Esophagus muscularis mucosa (tissue), 4 donors: ENCODE measurements around the gene IL10. TPM values are rescaled to one million over a fixed set of nuclear protein-coding genes. Genes with fewer than 3 reads are reported as not detected.

Experiments
- DNase-seq: peaks from one replicate; pipeline ENCODE4 v3.0.0-alpha.2; 2017; ENCODE audit errors: extremely low spot score
- H3K27ac ChIP-seq, 4 donors: fragments of 200-600 bp; sonication (generic); replicated peaks in 1 of 4; 1 replicate in 3 of 4; 2 replicates in 1 of 4; pipeline ENCODE4 v1.5.1; 2016 to 2019; ENCODE audit warnings: mild to moderate bottlenecking in 1 of 4
- H3K27me3 ChIP-seq, 4 donors: fragments of 200-600 bp; sonication (generic); one replicate each; pipeline versions ENCODE4 v1.5.1 to v1.6.0; 2016 to 2019
- H3K36me3 ChIP-seq, 4 donors: fragments of 200-600 bp; sonication (generic); one replicate each; pipeline ENCODE4 v1.5.1; 2016 to 2019
- H3K4me1 ChIP-seq, 4 donors: fragments of 200-600 bp; sonication (generic); one replicate each; pipeline ENCODE4 v1.5.1; 2016 to 2019
- H3K4me3 ChIP-seq, 4 donors: fragments of 200-600 bp; sonication (generic); 1 replicate in 2 of 4; 2 replicates in 2 of 4; pipeline ENCODE4 v1.5.1; 2016 to 2019; ENCODE audit warnings: mild to moderate bottlenecking in 4 of 4, moderate library complexity in 1 of 4
- H3K9me3 ChIP-seq, 4 donors: fragments of 200-600 bp; sonication (generic); 1 replicate in 3 of 4; 2 replicates in 1 of 4; pipeline ENCODE4 v1.5.1; 2016 to 2019
- EP300 ChIP-seq: sonication (generic); formaldehyde crosslinking; IDR thresholded peaks from one replicate; pipeline ENCODE4 v1.6.1; 2017; ENCODE audit warnings: antibody characterized with exemption
- POLR2A ChIP-seq: fragments of 450-650 bp; IDR thresholded peaks from one replicate; pipeline ENCODE4 v1.6.1; 2017; ENCODE audit warnings: antibody characterized with exemption, moderate library complexity, mild to moderate bottlenecking, low read depth
- POLR2AphosphoS5 ChIP-seq, 2 donors: sonication (generic); formaldehyde crosslinking; IDR thresholded peaks; one replicate each; pipeline ENCODE4 v1.6.1; 2017; ENCODE audit warnings: antibody characterized with exemption in 2 of 2
- WGBS: methylation state at CpG from one replicate; pipeline ENCODE4 v1.1.5; 2018; 5-methylcytosine and 5-hydroxymethylcytosine counted together
- intact Hi-C: fragments of 100-400 bp; cut with DNase I; formaldehyde crosslinking; loops from one replicate; pipeline ENCODE4 v1.15.1; 2023
- total RNA-seq, 4 donors: library from RNA; depleted of rRNA; stranded (reverse); fragments of >200 nt; gene quantifications; one replicate each; pipeline versions ENCODE4 v1.1.0 to v1.2.1, GENCODE V29; 2016
- TF ChIP-seq, protein P1 (sequence below), 3 experiments: fragments of 200-600 bp in 2 of 3; fragments of 450-650 bp in 1 of 3; sonication (generic) in 2 of 3; IDR thresholded peaks; one replicate each; pipeline ENCODE4 v1.5.1; 2017 to 2019; ENCODE audit warnings: antibody characterized with exemption in 3 of 3, mild to moderate bottlenecking in 2 of 3, moderate library complexity in 1 of 3

Gene IL10
- total RNA-seq, 4 donors from 2014 or later, result 0.83 to 5.1 (median 3.5) TPM

- WGBS, result 97% methylated on average over 1 of the region's 1 CpG
- Histone ChIP-seq H3K4me1 (no peaks in the 10 kb centered on the region), H3K4me3 (no peak overlapping the region), H3K36me3 (no peaks in the 10 kb centered on the region), H3K27ac (no peak overlapping the region), H3K27me3 (no peaks in the 10 kb centered on the region), H3K9me3 (no peaks in the 10 kb centered on the region)
- intact Hi-C loops, result no loop called here
- TF ChIP-seq POLR2AphosphoS5 (IDR thresholded peaks at IDR 0.05), result no peak
- no peak for TF ChIP-seq POLR2A
- TF ChIP-seq EP300, result no peak
- TF ChIP-seq, protein P1, sequence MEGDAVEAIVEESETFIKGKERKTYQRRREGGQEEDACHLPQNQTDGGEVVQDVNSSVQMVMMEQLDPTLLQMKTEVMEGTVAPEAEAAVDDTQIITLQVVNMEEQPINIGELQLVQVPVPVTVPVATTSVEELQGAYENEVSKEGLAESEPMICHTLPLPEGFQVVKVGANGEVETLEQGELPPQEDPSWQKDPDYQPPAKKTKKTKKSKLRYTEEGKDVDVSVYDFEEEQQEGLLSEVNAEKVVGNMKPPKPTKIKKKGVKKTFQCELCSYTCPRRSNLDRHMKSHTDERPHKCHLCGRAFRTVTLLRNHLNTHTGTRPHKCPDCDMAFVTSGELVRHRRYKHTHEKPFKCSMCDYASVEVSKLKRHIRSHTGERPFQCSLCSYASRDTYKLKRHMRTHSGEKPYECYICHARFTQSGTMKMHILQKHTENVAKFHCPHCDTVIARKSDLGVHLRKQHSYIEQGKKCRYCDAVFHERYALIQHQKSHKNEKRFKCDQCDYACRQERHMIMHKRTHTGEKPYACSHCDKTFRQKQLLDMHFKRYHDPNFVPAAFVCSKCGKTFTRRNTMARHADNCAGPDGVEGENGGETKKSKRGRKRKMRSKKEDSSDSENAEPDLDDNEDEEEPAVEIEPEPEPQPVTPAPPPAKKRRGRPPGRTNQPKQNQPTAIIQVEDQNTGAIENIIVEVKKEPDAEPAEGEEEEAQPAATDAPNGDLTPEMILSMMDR (IDR thresholded peaks at IDR 0.05), result no peak
- DNase-seq, result no peak
These were observed 27.0 kb downstream of the IL10 start for GRCh38 chr1:206745301-206745700.

DNA sequence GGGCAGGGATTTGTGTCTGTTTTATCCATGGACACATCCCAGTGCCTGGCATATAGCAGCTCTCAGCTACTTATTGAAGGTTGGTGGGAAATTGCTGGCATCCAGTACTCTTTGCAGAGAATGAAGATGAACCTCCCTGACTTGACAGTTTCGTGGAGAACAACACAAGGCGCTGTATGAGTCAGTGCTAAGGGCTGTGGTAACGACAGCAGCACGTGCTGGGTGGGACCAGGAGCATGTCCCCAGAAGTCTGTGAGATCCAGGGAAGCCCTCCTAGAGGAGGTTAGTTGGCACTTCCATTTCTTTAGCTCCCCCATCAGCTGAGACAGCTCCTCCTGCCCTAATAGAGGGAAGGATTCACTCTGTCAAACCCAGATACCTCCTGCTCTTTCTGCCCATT is 27.6 kb downstream of the IL10 start:
- 93% methylated on average over 4 of the region's 4 CpGs for WGBS
- Histone ChIP-seq H3K9me3 (no peaks in the 10 kb centered on the region), H3K4me1 (peaks cover 0 to 3% (median 0%) of the 10 kb centered on the region in 4 donors), H3K36me3 (no peaks in the 10 kb centered on the region), H3K27ac (no peak overlapping the region), H3K4me3 (no peak overlapping the region), H3K27me3 (no peaks in the 10 kb centered on the region)
- no peak for DNase-seq
- intact Hi-C loops, result no loop called here
- TF ChIP-seq EP300 (no peak), POLR2AphosphoS5 (IDR thresholded peaks at IDR 0.05) (no peak)
- TF ChIP-seq, protein P1 (IDR thresholded peaks at IDR 0.05), result no peak

- no peak overlapping the region for H3K27ac ChIP-seq
- intact Hi-C loops, result no loop called here
- H3K4me3 ChIP-seq, result no peak overlapping the region
- H3K27me3 ChIP-seq, result no peaks in the 10 kb centered on the region
- DNase-seq, result no peak
- TF ChIP-seq POLR2AphosphoS5 (IDR thresholded peaks at IDR 0.05) (no peak), POLR2A (no peak), EP300 (no peak)
- TF ChIP-seq, protein P1 (IDR thresholded peaks at IDR 0.05), result no peak
- 77% methylated on average over 13 of the region's 13 CpGs for WGBS
- no peaks in the 10 kb centered on the region for H3K9me3 ChIP-seq
- peaks cover 12 to 19% (median 13%) of the 10 kb centered on the region in 4 donors for H3K4me1 ChIP-seq
- no peaks in the 10 kb centered on the region for H3K36me3 ChIP-seq
These were observed 29.4 kb downstream of the IL10 start for GRCh38 chr1:206742719-206743383.

DNA sequence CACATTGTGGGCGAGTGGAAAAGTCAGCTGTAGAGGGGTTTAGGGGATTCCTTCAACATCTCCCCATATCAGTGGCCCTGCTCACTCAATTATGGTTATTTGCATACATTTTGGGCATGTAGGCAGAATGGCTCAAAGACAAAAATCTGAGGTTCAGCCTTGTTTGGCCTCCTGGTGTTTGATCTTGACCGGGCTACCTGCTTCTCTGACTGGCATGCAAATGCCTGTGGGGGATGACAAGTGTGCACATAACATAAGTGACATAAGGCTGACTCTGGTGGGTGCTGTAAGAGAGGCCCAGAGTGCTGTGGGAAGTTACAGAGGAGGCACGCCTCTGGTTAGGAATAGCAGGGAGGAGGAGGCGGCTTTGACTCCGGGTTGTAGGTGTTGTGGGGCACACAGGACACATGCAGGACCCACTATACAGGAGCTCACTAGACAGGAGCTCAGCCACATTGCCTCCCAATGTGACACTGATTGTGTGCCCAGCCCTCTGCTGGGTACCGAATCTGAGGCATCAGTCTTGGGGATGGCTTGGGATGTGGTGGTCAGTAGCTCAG is 31.1 kb downstream of the IL10 start:
- Histone ChIP-seq H3K27me3 (no peaks in the 10 kb centered on the region), H3K9me3 (no peaks in the 10 kb centered on the region), H3K4me1 (peaks cover 19 to 30% (median 27%) of the 10 kb centered on the region in 4 donors), H3K4me3 (no peak overlapping the region), H3K36me3 (no peaks in the 10 kb centered on the region), H3K27ac (no peak overlapping the region)
- WGBS, result 86% methylated on average over 6 of the region's 6 CpGs
- TF ChIP-seq POLR2AphosphoS5 (IDR thresholded peaks at IDR 0.05), result no peak
- TF ChIP-seq EP300, result no peak
- TF ChIP-seq, protein P1 (IDR thresholded peaks at IDR 0.05), result no peak
- no peak for TF ChIP-seq POLR2A
- intact Hi-C loops, result no loop called here
- DNase-seq, result no peak
